Suprapubic skin (tissue), 4 donors: ENCODE measurements around the gene OR2A42. TPM values are rescaled to one million over a fixed set of nuclear protein-coding genes. Genes with fewer than 3 reads are reported as not detected.
"Not testable (repeated sequence)": the region's sequence is repeated elsewhere in the genome, so short reads cannot be mapped to it uniquely, and the experiment has no call there.

Experiments used
- DNase-seq, 2 donors: peaks; one replicate each; pipeline ENCODE4 v3.0.0-alpha.2; 2019; ENCODE audit warnings: low spot score in 2 of 2
- H3K27ac ChIP-seq: fragments of 200-600 bp; sonication (generic); one replicate; pipeline ENCODE4 v1.5.1; 2019
- H3K27me3 ChIP-seq: fragments of 200-600 bp; sonication (generic); one replicate; pipeline ENCODE4 v1.5.1; 2019
- H3K36me3 ChIP-seq: fragments of 200-600 bp; sonication (generic); one replicate; pipeline ENCODE4 v1.5.1; 2019
- H3K4me1 ChIP-seq: fragments of 200-600 bp; sonication (generic); one replicate; pipeline ENCODE4 v1.5.1; 2019
- H3K4me3 ChIP-seq: fragments of 200-600 bp; sonication (generic); one replicate; pipeline ENCODE4 v1.5.1; 2019; ENCODE audit warnings: mild to moderate bottlenecking
- H3K9me3 ChIP-seq: fragments of 200-600 bp; sonication (generic); one replicate; pipeline ENCODE4 v1.5.1; 2019
- CTCF ChIP-seq, 2 donors: fragments of 200-600 bp in 1 of 2; fragments of 450-650 bp in 1 of 2; sonication (generic) in 1 of 2; IDR thresholded peaks; one replicate each; pipeline ENCODE4 v1.5.1; 2016 to 2019; ENCODE audit warnings: antibody characterized with exemption in 2 of 2, mild to moderate bottlenecking in 1 of 2, moderate library complexity in 1 of 2
- EP300 ChIP-seq: sonication (generic); formaldehyde crosslinking; IDR thresholded peaks from one replicate; pipeline ENCODE4 v1.6.1; 2017; ENCODE audit warnings: antibody characterized with exemption
- POLR2A ChIP-seq, 2 donors: fragments of 450-650 bp; IDR thresholded peaks; one replicate each; pipeline ENCODE4 v1.6.1; 2017; ENCODE audit warnings: antibody characterized with exemption in 2 of 2, mild to moderate bottlenecking in 2 of 2, moderate library complexity in 2 of 2
- POLR2AphosphoS5 ChIP-seq, 3 donors: sonication (generic); formaldehyde crosslinking; IDR thresholded peaks; one replicate each; pipeline ENCODE4 v1.6.1; 2017; ENCODE audit warnings: antibody characterized with exemption in 3 of 3
- WGBS: methylation state at CpG from one replicate; pipeline ENCODE4 v1.1.5; 2018; 5-methylcytosine and 5-hydroxymethylcytosine counted together
- total RNA-seq, 4 donors: library from RNA; depleted of rRNA; stranded (reverse); fragments of >200 nt; gene quantifications; one replicate each; pipeline ENCODE4 v1.1.0, GENCODE V29; 2016

Gene OR2A42
- total RNA-seq, 4 donors from 2014 or later = 0.56 TPM; not detected in 3

DNA sequence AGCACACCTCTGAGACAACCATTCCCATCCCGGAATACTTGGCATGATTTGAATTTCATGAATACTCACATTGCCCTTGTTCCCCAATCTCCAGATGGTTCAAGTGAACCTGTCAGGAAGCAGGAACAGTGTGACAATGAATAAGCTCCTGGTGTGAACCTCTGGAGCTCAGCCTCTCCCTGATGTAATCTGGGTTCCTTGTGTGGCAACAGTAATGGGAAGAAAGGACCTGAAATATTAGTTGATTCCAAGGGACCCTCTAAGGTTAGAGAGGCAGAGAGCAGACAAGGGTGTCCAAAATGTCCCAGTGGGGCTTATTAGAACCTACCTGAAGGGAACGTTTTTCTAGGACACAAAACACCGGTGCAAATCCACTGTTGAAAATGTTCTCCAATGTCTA, 16.7 kb upstream of the OR2A42 start:
- Histone ChIP-seq H3K36me3 (no peaks in the 10 kb centered on the region), H3K9me3 (no peaks in the 10 kb centered on the region), H3K27me3 (no peaks in the 10 kb centered on the region), H3K27ac (no peak overlapping the region), H3K4me1 (no peaks in the 10 kb centered on the region), H3K4me3 (no peak overlapping the region)
- TF ChIP-seq EP300 (no peak), POLR2A (IDR thresholded peaks at IDR 0.05) (no peak), CTCF (IDR thresholded peaks at IDR 0.05) (no peak), POLR2AphosphoS5 (IDR thresholded peaks at IDR 0.05) (no peak)
- 83% methylated on average over 3 of the region's 3 CpGs for WGBS
- DNase-seq = no peak

GRCh38 chr7:144255471-144255897, 16.1 kb upstream of the OR2A42 start:
- Histone ChIP-seq H3K36me3 (no peaks in the 10 kb centered on the region), H3K27me3 (no peaks in the 10 kb centered on the region), H3K4me1 (no peaks in the 10 kb centered on the region), H3K27ac (no peak overlapping the region), H3K4me3 (no peak overlapping the region), H3K9me3 (no peaks in the 10 kb centered on the region)
- TF ChIP-seq POLR2AphosphoS5 (IDR thresholded peaks at IDR 0.05) (no peak), POLR2A (IDR thresholded peaks at IDR 0.05) (no peak), CTCF (IDR thresholded peaks at IDR 0.05) (no peak), EP300 (no peak)
- 81% methylated on average over 5 of the region's 5 CpGs for WGBS
- no peak for DNase-seq

DNA sequence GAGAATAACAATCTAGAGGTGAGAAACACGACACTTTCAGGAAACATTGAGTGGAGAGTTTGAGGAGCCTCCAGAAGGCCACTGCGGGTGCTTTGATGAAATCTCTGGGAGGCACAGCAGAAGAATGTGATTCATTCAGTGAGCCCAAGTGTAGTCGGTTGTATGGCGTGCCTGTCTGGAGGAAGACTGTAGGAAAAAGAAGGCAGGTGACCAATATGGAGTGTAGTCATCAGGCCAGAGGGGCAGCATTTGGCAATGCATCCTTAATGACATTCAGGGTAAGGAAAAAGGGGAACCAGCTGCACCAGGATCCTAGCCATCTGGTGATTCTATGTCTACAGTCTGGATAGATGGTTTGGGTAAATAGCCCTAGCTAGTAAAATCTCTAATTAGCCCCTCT, 12.9 kb upstream of the OR2A42 start:
- WGBS = no CpG with 5 or more reads among the region's 4 CpGs
- not testable (repeated sequence) for H3K4me1 ChIP-seq

DNA sequence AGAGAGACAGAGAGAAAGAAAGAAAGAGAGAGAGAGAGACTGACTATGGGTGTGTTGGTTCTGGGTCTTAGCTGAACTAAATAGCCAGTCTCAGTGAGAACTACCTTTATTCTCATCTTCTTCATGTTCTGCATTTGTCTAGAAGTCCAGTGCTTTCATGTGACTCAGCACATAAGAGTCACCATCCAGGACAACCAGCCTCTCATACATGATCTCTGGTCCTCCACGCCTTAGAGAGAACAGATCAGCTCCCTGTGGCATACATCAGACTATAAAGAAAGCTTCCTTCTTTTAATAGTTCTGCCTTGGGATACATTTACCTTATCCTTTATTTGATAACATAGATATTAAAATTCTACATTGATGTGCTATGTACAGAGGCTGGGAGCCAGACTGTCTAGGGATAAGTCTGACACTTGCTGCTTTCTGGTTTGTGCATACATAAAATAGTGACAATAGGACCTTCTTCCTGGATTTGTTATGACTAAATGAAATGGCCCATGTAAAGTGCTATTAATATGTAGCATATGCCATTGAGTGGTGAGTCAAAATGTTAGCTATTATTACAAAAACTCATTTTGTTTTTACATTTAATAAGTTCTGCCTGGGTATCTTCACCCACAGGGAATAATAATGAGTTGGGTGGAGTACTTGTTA, 8.4 kb upstream of the OR2A42 start:
- not testable (repeated sequence) for H3K27me3 ChIP-seq, H3K9me3 ChIP-seq, H3K36me3 ChIP-seq, H3K4me3 ChIP-seq, H3K4me1 ChIP-seq, DNase-seq, H3K27ac ChIP-seq
- WGBS = no CpG with 5 or more reads among the region's 1 CpG

More for the DNA sequence above, 12.9 kb upstream of the OR2A42 start:
- DNase-seq, H3K4me3 ChIP-seq, H3K36me3 ChIP-seq, H3K27ac ChIP-seq, H3K9me3 ChIP-seq, H3K27me3 ChIP-seq: not testable (repeated sequence)

GRCh38 chr7:144246967-144247366, 7.6 kb upstream of the OR2A42 start:
- not testable (repeated sequence) for H3K4me3 ChIP-seq, DNase-seq, H3K4me1 ChIP-seq, H3K36me3 ChIP-seq, H3K9me3 ChIP-seq, H3K27me3 ChIP-seq, H3K27ac ChIP-seq
- WGBS = no CpG with 5 or more reads among the region's 5 CpGs

- H3K27me3 ChIP-seq, H3K4me1 ChIP-seq, H3K27ac ChIP-seq, DNase-seq, H3K36me3 ChIP-seq, H3K9me3 ChIP-seq, H3K4me3 ChIP-seq: not testable (repeated sequence)
- WGBS = no CpG with 5 or more reads among the region's 2 CpGs
These were observed 6.0 kb upstream of the OR2A42 start for GRCh38 chr7:144245372-144245771.

DNA sequence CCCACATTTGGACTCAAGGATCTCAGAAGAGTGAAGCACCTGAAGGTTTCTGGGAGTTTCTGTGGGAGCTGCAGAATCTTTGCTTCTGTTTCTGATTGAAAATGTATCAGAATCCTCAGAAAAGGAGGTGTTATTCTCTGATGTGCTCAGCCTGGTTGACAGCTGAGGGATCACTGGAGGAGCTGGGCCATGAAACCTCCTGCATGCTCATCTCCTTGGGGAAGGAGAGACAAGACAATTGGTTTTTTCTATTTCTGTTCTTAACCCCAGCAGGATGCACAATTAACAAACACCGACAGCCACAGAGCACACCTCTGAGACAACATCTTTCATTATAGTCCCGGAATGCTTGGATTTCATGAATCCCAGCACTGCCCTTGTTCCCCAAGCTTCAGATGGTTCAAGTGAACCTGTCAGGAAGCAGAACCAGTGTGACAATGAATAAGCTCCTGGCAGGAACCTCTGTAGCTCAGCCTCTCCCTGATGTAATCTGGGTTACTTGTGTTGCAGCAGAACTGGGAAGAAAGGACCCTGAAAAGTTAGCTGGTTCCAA, 799 bp downstream of the OR2A42 start:
- 93% methylated on average over 2 of the region's 2 CpGs for WGBS
- H3K36me3 ChIP-seq, DNase-seq, H3K9me3 ChIP-seq, H3K27ac ChIP-seq, H3K4me3 ChIP-seq, H3K27me3 ChIP-seq, H3K4me1 ChIP-seq: not testable (repeated sequence)

GRCh38 chr7:144233039-144233438, 6.4 kb downstream of the OR2A42 start:
- not testable (repeated sequence) for H3K27me3 ChIP-seq, DNase-seq, H3K4me3 ChIP-seq, H3K27ac ChIP-seq, H3K9me3 ChIP-seq, H3K36me3 ChIP-seq, H3K4me1 ChIP-seq
- 77% methylated on average over 1 of the region's 1 CpG for WGBS

- H3K4me3 ChIP-seq, H3K36me3 ChIP-seq, H3K27ac ChIP-seq, H3K27me3 ChIP-seq, DNase-seq, H3K4me1 ChIP-seq, H3K9me3 ChIP-seq: not testable (repeated sequence)
- no CpG with 5 or more reads among the region's 2 CpGs for WGBS
These were observed 8.4 kb downstream of the OR2A42 start for GRCh38 chr7:144231027-144231426.

DNA sequence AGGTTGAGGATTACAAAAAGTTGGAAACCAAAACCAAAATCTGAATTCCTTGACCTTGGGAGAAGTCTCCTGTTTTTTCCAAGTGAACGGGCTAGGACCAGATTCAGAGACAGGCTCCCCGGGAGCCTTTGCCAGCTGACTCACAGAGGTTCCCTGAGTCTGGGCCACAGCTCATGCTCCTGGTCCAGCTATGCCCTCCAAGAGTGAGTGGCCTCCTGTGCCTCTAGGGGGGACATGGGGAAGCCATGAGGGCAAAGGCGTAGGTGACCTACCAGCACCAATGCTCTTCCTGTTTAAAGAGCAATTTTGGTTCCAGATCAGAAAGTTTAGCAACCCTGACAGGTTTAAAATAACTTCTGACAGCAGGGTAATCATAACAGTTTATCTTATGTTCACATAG, 10.6 kb downstream of the OR2A42 start:
- not testable (repeated sequence) for H3K36me3 ChIP-seq, H3K9me3 ChIP-seq, H3K27ac ChIP-seq, DNase-seq, H3K27me3 ChIP-seq, H3K4me3 ChIP-seq, H3K4me1 ChIP-seq
- WGBS = 100% methylated on average over 1 of the region's 3 CpGs

DNA sequence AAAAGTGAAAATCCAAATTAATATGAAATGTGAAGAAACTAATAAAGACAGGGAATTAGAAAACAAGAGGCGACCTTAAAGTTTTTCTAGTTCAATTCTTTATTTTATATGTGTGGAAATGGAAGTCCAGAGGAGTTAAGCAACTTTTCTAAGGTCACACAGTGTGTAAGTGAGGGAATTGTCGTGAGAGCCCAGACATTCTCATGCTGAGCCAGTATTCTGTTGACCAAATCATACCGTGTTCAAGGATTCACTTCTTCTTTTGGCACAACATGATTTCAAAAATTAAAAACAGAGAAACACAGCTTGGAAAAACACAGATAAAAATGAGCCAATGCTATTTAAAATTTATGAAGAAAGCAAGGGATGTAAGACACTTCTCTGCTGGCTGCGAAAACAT, 12.5 kb downstream of the OR2A42 start:
- not testable (repeated sequence) for H3K27me3 ChIP-seq
- WGBS = 61% methylated on average over 3 of the region's 4 CpGs

DNA sequence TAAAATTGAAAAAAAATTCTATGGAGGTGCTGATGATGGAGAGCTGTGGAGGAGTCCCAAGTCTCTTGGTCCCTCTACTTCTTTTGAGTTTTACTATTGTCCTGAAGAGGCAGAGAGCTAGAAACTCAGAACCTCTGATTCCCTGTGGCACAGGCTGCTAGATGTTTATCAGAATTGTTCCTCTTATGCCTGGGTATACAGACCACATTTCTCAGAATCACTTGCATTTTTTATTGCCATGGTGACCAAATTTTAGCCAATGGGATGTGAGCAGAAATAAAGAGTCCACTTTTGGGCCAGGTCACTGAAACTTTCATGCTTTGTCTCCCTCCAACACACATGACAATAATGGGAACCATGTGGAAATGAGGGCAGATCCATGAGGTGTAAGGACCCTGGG, 15.7 kb downstream of the OR2A42 start:
- H3K9me3 ChIP-seq, DNase-seq, H3K4me1 ChIP-seq, H3K36me3 ChIP-seq, H3K27me3 ChIP-seq, H3K27ac ChIP-seq, H3K4me3 ChIP-seq: not testable (repeated sequence)

More for the DNA sequence above, 12.5 kb downstream of the OR2A42 start:
- not testable (repeated sequence) for H3K9me3 ChIP-seq, DNase-seq, H3K27ac ChIP-seq, H3K36me3 ChIP-seq, H3K4me3 ChIP-seq, H3K4me1 ChIP-seq
